AML-193 (cell line): ENCODE measurements around the gene ZNF865.
A peak's percentile ranks its signal among the peaks of the same experiment; 100 is the strongest.
"Not testable (repeated sequence)": the region's sequence is repeated elsewhere in the genome, so short reads cannot be mapped to it uniquely, and the experiment has no call there.

ENCODE experiments used
- DNase-seq, 2 experiments: peaks; one replicate each; lab custom pipeline; 2025; lab: John Stamatoyannopoulos, UW

Gene ZNF865

DNA sequence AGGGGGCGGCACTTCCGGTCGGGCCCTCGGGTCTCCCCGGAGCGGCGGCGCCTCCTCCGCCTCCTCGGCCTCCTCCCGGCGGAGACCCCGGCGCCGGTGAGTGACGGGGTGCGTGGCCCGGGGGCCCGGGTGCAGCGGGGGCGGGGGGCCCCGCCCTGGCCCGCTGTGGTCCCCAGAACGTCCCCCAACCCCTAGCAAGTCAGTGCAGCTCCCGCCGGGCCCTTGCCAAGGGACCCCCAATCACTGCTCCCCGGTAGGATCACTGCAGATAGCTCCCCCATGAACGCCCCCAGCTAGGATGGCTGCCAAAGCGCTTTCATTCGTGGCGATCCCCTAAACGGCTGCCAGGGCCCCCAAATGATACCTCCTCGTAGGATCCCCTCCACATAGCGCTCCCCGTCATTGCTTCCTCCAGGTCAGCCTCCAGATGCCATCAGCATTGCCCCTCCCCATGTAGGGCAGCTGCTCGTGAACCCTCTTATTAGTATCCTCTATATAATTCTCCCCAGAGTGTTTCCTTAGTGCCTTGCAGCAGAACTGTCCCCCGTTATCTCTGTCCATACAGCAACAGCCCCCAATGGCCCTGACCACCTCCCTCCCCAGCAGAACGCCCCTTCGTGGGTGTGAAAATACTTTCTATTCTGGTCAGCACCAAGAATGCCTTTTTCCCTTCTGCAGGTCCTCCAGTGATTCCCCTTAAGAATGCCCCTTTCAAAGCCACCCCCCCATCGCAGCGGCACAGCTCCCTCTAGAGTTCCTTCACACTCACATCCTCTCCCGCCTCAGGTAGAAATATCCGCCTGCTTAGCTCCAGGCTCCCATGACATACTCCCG lies at the start of gene ZNF865:
TSS of gene ZNF865 (plus strand) at position 11 of the 834 bp plus-strand sequence. CDS start 7,972 bp downstream, outside the sequence.
- DNase-seq: peak; percentile 69 to 70

DNA sequence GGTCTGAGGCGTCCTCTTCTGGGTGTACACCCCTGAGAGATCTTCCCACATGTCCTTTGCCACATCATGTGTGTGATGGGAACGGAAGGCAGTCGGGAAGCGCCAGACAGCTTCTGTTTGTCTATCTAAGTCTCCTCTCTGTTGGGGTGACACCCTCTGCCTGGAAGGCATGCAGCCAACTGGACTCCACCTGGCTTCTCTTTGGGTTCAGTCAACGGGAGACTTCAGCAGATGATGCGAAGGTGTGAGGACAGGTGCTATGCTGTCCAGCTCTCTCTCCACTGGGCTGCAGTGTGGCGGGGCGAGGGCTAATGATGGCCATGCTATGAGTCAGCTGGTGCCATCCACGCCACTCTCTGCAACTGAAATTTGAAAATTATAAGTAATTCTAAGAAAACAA lies 45.8 kb upstream of the ZNF865 start:
- DNase-seq: no peak

DNA sequence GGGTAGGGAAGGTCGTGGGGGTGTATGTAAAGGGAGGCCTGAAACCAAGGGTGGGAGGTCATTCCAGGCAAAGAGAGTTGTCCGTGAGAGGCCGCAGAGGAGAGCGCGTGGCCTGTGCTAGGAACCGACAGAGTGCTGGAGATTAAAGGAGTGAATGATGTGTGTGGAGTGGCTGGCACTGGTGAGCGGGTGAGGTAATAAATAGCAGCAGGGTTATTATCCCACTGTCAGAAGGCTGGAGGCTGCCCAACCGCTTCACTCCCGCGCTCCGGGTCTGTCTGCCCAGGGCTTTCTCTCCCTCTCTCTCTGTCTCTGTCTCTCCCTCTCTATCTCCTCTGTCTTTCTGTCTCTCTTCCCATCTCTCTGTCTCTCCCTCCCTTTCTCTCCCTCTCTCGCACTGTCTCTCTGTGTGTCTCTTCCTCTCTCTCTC lies 42.2 kb upstream of the ZNF865 start:
- DNase-seq: no peak

DNA sequence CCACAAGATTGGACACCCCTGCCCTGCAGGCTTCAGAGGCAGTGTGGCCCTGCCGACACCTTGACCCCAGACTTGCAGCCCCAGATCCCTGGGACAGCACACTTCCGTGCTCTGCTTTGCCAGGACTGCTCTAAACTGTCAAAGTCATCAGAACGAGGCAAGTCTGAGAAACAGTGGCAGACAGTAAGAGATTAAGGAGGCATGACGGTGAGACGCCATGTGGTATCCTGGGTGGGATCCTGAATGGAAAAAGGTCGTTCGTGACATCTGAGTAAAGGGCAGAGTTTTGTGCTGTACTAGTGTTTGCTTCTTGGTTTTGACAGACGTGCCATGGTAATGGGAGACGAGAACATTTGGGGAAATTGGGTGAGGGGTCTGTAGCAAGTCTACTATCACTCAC lies 38.6 kb upstream of the ZNF865 start:
- no peak for DNase-seq

DNA sequence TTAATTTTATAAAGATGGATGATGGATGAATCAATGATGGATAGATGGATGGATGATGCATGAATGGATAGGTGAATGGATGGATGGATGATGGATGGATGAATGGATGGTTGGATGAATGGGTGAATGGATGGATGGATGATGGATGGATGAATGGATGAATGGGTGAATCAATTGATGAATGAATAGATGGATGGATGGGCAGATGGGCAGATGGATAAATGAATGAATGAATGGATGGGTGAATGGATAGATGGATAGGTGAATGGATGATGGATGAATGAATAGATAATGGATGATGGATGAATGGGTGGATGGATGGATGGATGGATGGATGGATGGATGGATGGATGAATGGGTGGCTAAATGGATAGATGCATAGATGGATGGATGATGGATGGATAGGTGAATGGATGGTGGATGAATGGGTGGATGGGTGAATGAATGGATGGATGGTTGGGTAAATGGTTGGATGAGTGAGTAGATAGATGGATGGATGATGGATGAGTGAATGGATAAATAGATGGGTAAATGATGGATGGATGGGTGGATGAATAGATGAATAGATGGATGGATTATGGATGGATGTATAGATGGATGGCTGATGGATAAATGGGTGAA lies 37.6 kb upstream of the ZNF865 start:
- no peak for DNase-seq

DNA sequence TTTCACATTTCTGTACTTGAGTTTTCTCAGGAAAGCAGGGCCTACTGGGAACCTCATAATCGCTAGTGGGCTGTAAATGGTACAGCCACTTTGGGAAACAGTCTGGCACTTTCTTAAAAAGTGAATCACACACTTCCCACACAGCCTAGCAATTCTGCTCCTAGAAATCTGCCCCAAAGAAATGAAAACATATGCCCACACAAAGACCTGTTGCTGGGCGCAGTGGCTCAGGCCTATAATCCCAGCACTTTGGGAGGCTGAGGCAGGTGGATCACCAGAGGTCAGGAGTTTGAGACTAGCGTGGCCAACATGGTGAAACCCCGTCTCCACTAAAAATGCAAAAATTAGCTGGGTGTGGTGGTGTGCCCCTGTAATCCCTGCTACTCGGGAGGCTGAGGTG lies 36.0 kb upstream of the ZNF865 start:
- DNase-seq: not testable (repeated sequence)

DNA sequence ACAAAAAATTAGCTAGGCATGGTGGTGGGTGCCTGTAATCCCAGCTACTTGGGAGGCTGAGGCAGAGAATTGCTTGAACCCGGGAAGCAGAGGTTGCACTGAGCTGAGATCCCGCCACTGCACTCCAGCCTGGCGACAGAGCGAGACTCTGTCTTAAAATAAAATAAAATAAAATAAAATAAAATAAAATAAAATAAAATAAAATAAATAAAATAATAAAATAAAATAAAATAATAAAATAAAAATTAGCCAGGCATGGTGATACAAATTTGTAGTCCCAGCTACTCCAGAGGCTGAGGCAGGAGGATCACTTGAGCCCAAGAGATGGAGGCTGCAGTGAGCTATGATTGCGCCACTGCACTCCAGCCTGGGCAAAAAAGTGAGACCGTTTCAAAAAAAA lies 31.5 kb upstream of the ZNF865 start:
- DNase-seq: not testable (repeated sequence)

DNA sequence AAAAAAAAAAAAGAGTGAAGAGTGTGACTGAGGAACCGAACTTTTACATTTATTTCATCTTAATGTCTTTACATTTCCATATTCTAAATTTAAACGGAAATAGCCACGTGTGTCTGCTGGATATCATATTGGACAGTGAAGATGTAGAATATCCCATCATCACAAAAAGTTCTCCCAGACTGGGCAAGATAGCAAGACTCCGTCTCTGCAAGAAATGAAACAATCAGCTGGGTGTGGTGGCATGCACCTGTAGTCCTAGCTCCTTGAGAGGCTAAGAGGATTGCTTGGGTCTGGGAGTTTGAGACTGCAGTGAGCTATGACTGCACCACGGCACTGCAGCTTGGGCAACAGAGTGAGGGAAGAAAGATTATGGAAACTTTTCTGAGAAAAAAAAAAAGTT lies 28.7 kb upstream of the ZNF865 start:
- DNase-seq: no peak

DNA sequence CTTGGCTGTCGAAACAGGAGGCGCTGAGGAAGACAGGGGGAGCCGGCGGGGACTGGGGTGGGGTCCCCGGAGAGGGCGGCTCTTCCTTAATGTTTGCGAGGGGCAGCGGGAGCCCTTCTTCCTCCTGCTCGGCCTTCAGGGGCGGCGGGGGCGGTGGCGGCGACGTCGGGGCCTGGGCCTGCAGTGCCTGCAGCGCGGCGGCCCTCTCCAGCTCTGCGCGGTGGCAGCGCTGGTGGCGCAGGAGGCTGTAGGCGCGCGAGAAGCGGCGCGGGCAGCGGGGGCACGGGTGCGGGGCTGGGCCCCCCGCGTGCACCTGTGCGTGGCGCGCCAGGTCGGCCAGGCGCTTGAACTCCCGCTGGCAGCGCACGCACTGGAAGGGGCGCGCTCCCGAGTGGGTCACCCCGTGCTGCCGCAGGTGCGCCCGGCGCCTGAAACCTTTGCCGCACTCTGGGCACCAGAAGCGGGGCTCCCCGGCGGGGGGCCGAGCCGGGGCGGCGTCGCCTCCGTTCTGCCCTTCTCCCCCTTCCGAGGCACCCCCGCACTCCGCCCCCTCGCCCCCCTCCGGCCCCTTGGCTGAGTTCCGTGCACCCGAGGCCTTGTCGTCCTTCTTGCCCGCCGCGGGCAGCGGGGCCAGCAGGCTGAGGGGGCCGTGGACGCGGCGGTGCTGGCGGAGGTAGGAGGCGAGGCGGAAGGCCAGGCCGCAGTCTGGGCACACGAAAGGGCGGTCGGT lies 27.3 kb upstream of the ZNF865 start:
- no peak for DNase-seq

DNA sequence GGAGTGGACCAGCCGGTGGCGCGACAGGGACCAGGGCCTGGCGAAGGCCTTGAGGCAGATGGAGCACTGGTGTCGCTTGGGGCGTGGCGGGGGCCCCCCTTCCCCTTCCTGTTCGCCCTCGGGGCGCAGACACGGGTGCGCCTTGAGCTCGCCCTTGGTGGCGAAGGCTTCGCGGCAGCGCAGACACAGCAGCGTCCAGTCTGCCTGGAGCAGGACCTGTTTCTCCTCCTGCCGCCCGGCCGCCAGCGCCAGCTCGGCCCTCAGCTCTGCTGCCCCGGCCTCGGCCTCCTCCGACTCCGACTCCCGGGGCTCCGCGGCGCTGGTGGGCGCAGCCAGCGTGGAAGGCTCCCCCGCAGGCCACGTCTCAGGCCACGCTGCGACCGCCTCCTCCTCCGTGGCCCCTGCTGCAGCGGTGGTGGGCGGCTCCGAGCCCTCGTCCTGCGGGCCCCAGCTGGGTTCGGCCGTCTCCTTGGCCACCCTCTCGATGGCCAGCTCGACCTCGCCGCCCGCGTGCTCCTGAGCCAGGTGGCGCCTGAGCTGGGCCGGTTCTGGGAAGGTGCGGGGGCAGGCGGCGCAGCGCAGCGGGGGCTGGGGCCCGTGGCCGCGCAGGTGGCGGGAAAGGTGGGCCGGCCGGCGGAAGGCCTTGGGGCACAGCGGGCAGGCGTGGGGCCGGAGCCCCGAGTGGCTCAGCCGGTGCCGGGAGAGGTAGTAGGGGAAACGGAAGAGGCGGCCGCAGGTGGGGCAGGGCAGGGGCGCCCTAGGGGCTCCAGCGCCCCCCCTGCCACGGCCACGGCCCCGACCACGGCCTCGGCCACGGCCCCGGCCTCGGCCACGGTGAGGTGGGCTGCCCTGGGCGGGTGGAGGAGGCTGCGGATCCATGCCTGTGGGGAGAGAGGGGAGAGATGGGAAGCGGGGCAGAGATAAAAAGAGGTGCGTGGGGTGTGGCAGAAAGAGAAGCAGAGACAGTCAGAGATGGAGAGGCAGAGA lies 26.4 kb upstream of the ZNF865 start:
- DNase-seq: no peak

DNA sequence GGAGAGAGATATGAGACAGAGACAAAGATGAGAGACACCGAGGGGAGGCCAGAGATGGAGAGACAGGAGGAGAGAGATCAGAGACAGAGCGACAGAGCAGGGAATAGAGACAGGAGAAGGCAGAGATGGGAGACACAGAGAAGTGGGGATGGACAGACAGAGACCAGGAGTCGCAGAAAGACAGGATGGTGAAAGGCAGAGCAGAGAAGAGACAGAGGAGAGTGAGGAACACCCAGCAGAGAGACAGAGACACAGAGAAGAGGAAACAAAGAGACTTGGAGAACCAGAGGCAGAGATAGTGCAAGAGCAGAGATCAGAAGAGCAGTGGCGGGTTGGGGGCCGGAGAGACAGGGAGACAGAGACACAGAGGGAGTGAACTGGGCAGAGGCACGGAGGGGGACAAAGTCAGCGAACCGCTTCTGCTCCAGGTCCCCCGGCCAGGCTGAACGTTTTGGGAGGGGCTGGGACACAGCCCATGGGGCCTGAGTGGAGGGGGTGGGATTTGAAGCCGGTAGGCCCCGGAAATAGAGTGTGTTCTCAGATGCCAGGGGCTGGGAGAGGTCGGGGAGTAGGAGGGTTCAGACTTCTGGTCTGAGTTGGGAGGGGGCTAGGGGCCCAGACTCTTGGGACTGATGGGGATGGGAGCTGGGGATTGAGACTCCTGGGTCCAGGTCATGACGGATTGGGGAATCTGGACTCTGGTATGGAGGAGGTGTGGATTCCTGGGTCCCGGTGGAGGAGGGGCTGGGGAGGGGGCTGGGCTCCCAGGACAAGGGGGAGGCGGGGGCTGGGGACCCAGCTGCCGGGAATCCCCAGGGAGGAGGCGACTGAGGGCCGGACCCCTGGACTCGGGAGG lies 25.5 kb upstream of the ZNF865 start:
- DNase-seq: no peak

DNA sequence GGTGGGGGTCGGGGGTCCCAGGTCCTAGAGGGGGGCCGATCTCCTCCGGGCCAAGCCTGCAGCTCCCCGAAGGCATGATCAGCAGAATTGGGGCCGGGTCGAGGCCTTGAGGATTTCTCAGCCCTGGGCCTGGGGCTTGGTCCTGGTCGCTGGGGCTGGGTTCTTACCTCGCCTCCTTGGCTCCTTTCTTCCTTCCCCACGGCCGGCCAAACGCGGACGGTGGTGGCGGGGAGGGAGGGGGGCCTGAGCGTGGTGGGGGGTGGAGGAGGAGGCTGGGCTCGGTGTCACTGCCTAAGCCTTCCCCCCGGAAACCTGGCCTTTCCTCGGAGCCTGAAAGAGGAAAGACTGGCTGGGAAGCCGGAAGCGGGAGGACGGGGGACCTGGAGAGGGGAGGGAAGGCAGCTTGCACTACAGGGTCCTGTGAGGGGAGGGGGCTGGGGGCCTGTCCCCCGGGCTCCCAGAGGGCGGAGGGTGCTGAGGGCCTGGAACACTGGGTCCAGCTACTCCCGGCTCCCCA lies 24.8 kb upstream of the ZNF865 start, which contains the start of gene ZNF579:
TSS of gene ZNF579 (minus strand) at position 221 of the 517 bp plus-strand sequence. CDS start 1,209 bp downstream, outside the sequence.
- peak; percentile 74 to 75 for DNase-seq

DNA sequence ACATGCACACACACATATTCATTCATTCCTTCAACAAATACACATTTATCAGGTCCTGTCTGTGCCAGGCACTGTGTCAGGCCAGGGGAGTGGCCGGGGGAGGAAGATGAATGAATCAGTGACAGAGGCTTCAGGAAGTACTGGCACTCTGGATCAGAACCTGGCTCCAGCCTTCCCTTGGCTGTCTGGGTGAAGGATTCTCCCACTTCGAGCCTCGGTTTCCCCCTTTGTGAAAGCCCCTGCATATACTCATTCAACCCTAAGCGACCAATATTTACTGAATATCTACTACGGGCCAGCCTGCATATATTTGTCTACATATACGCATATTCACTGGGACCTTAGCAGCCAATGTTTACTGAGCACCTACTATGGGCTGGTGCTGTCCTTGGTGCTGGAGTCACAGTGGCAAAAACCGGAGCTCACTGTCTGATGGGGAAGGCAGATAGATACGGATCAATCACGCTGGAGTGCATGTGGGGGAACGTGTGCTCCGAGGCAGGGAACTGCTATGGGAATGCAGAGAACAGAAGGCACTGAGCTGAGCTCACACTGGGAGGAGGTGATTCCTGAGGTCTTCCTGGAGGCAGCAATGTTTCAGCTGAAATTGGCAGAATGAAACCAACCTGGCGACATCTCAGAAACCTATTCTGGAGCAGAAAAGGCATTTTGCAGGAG lies 24.2 kb upstream of the ZNF865 start:
- DNase-seq: no peak

DNA sequence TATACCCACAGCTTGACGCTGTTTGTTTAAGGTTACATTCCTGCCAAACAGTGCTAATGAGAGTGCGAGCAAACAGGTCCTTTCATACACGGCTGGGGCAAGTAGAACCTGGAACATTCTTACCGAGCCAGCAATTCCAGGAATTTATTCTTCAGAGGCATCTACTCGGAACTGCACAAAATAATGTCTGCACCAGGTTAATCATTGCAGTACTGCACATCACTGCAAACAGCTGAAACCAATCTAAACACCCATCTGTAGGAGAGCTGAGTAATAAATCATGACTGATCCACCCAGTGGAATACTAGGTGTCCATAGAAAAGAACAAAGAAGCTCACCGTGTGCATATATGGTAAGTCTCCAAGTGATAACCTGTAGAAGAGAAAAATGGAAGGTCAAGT lies 23.6 kb upstream of the ZNF865 start:
- DNase-seq: no peak

DNA sequence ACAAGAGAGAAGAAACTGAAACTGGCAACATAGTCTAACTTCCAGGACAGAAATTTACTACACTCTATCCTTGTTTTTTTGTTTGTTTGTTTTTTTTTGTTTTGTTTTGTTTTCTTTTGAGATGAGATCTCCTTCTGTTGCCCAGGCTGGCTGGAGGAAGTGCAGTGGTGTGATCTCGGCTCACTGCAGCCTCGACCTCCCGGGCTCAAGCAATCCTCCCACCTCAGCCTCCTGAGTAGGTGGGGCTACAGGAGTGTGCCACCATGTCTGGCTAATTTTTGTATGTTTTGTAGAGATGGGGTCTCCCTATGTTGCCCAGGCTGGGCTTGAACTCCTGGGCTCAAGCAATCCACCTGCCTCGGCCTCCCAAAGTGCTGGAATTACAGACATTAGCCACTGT lies 23.2 kb upstream of the ZNF865 start:
- DNase-seq: not testable (repeated sequence)

DNA sequence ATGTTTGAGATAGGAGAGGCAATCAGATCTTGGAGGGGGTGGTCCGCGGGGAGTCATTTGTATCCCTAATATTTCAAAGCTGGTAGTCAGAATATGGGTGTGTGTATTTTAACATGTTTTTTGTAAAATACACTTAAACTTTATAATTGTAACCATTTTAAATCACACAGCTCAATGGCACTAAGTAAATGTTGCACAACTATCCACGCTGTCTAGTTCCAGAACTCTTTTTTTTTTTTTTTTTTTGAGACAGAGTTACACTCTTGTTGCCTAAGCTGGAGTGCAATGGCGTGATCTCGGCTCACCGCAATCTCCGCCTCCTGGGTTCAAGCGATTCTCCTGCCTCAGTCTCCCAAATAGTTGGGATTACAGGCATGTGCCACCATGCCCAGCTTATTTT lies 21.6 kb upstream of the ZNF865 start:
- not testable (repeated sequence) for DNase-seq

DNA sequence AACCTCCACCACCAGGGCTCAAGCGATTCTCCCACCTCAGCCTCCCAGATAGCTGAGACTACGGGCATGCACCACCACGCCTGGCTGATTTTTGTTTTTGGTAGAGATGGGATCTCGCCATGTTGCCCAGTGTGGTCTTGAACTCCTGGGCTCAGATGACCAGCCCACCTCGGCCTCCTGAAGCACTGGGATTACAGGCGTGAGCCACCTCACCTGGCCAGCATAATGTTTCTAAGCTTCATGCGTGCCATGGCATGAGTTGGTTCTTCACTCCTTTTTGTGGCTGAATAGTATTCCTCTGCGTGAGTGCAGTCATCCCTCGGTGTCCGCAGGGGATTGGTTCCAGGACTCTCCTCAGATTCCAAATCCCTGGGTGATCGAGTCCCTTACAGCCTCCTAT lies 20.6 kb upstream of the ZNF865 start:
- DNase-seq: no peak

DNA sequence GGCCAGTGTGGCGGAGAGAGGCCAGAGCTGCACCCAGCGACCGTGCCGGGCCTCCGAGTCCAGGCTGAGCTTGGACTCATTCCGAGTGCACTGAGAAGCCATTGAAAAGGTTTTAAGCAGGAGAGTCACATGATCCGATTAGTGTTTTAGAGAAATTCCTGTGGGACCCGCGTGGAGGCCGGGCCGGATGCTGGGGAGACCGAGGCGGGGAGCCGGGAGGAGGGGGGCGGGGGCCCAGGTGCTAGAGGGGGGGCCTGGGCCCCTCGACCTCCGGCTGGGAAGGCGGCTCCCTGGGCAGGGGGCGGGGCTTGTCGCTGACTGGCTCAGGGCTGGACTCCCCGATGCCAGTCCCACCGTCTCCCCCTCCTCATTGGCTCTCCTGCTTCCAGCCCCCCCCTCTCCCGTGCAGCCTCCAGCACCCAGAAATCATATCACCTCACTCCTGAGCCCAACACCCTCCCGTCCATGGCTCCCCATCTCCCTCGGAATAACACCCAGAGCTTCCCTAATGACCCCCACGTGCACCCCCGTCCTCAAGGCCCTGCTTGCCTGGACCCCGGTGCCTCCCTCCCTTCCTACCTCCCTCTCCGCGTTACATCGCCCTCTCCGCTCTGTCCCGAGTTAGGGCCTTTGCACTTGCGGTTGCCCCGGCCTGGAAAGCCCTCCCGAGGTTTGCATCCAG lies 19.6 kb upstream of the ZNF865 start:
- DNase-seq: no peak
